Peyer's patch (tissue), 4 donors: Measurements from ENCODE around the gene BSCL2.

Experiments
- CTCF ChIP-seq, 6 experiments: fragments of 450-650 bp in 4 of 6; fragments of 200-600 bp in 2 of 6; sonication (generic) in 1 of 6; IDR thresholded peaks; one replicate each; pipeline ENCODE4 v1.5.1; 2017 to 2019; ENCODE audit warnings: antibody characterized with exemption in 6 of 6, mild to moderate bottlenecking in 3 of 6, moderate library complexity in 1 of 6
- POLR2A ChIP-seq, 2 donors: fragments of 450-650 bp; IDR thresholded peaks; one replicate each; pipeline ENCODE4 v1.5.1; 2017; ENCODE audit warnings: antibody characterized with exemption in 2 of 2, mild to moderate bottlenecking in 2 of 2, moderate library complexity in 2 of 2

DNA sequence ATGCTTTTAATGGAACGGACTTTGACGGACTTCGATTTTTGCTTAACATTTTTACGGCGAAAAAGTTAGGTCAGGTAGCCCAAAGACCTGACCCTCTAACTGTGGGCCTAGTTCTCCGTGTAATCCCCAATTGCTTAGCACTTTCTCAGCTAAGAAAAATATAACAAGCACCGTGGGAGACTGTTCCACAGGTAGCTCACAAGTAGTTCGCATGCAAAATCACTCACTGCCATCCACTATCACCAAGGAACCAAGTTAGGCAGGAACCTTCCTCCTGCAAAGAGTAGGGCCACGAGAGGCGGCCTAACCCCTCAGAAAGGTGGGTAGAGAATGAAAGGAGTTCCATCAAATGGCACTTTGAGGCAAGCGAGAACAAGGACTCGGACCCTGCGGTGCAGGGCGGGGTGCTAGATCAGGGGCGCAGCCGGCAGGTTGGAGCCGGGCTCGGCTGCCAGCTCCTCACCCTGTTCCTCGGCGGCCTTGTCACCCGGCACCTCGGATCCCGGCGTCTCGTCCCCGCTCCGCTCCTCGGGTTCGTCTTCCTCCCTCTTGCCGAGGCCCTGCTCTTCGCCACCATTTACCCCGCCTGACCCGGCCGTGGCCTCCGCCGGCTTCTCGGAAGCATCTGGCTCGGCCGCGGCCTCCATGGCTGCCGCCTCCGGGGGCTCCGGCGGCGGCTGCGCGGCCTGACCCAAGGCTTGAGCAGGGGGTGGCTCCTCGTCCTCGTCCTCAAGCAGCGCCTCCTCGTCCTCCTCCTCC lies 19.1 kb upstream of the BSCL2 start:
- TF ChIP-seq POLR2A (IDR thresholded peaks at IDR 0.05) (no peak), CTCF (IDR thresholded peaks at IDR 0.05) (no peak)
